ENCODE results near the gene MORN2.

GRCh38 chr2:38930600-38930999 lies 54.8 kb downstream of the MORN2 start:
- no peak for TF ChIP-seq CTCF (conservative IDR thresholded peaks at IDR 0.05)
- TF ChIP-seq ZFX (IDR thresholded peaks at IDR 0.05) = no peak
